K562 (cell line): ENCODE results near the gene ERC2. TPM values are rescaled to one million over a fixed set of nuclear protein-coding genes. Genes with fewer than 3 reads are reported as not detected.

Experiments used
- ATAC-seq: fragments of 200-7000 bp; cut with Tn5 transposase; 3 replicates; pipeline ENCODE4 v1.9.1; 2020; ENCODE audit warnings: moderate library complexity
- BruUV-seq: library from RNA; stranded (reverse); fragments of 400-500 nt; replicated peaks from 2 replicates; lab custom pipeline; 2021; lab: Mats Ljungman, UMichigan
- CTCF ChIA-PET: fragments of 300-600 bp; formaldehyde crosslinking; extraction: SDS; loops from one replicate; lab custom pipeline; 2021; ENCODE audit warnings: low intra/inter-chr PET ratio; lab: Yijun Ruan, JAX
- POLR2A ChIA-PET: fragments of 300-600, 350-650 bp; sonication (Branson Sonifier 250); formaldehyde crosslinking; extraction: SDS; loops from one replicate; lab custom pipeline; 2021; ENCODE audit warnings: antibody characterized with exemption, inconsistent platforms; lab: Yijun Ruan, JAX
- DNase-seq, 4 experiments: peaks; one replicate each; pipeline versions ENCODE4 v3.0.0 to v3.0.0-alpha.2; 2011 to 2018; ENCODE audit warnings: low spot score in 3 of 4, mixed read lengths in 3 of 4; ENCODE audit errors: extremely low read depth in 1 of 4
- FAIRE-seq: peaks from 2 replicates; lab custom pipeline; 2011; peaks lifted over from hg19 to GRCh38; lab: Jason Lieb, UNC
- H2AFZ ChIP-seq: 2 replicates; pipeline ENCODE4 v1.6.0; 2011; ENCODE audit warnings: low read depth, low read length, control low read depth, inconsistent platforms
- H3K27ac ChIP-seq: fragments of 200-600 bp; 3 replicates; pipeline ENCODE4 v1.8.0; 2011; ENCODE audit warnings: low read depth, mild to moderate bottlenecking, control low read depth, inconsistent platforms, low read length, moderate library complexity, mixed read lengths; ENCODE audit errors: extremely low read depth
- H3K27me3 ChIP-seq, 2 experiments: fragments of 300-600 bp in 1 of 2; 2 replicates in 1 of 2; 3 replicates in 1 of 2; pipeline versions ENCODE4 v1.6.0 to v1.8.0; 2011; ENCODE audit warnings: inconsistent platforms in 2 of 2, low read length in 2 of 2, mild to moderate bottlenecking in 1 of 2, mixed read lengths in 1 of 2, moderate library complexity in 1 of 2; ENCODE audit not compliant: control insufficient read depth in 2 of 2, insufficient read depth in 2 of 2
- H3K36me3 ChIP-seq: fragments of 300-600 bp; 3 replicates; pipeline ENCODE4 v1.8.0; 2011; ENCODE audit warnings: mild to moderate bottlenecking, low read length, inconsistent platforms; ENCODE audit not compliant: control insufficient read depth, insufficient read depth
- H3K4me1 ChIP-seq, 2 experiments: fragments of 200-600 bp in 1 of 2; replicated peaks in 1 of 2; 2 replicates in 1 of 2; 3 replicates in 1 of 2; pipeline versions ENCODE4 v1.5.1 to v1.8.0; 2011; ENCODE audit warnings: inconsistent platforms in 2 of 2, low read length in 2 of 2, mild to moderate bottlenecking in 1 of 2, mixed read lengths in 1 of 2, moderate library complexity in 1 of 2; ENCODE audit not compliant: control insufficient read depth in 2 of 2, insufficient read depth in 2 of 2
- H3K4me2 ChIP-seq: 2 replicates; pipeline ENCODE4 v1.6.1; 2011; ENCODE audit warnings: low read length, control low read depth, inconsistent platforms, mixed read lengths; ENCODE audit not compliant: insufficient read depth
- H3K4me3 ChIP-seq: fragments of 200-600 bp; sonication (generic), shearing (Covaris generic); 2 replicates; pipeline ENCODE4 v1.5.1; 2016; ENCODE audit warnings: control low read depth, inconsistent platforms
- H3K79me2 ChIP-seq: fragments of 200-600 bp; 3 replicates; pipeline ENCODE4 v1.8.0; 2011; ENCODE audit warnings: low read length, inconsistent platforms; ENCODE audit not compliant: control insufficient read depth, insufficient read depth
- H3K9ac ChIP-seq, 2 experiments: 2 replicates each; pipeline versions ENCODE4 v1.6.0 to v1.6.1; 2011; ENCODE audit warnings: low read depth in 2 of 2, low read length in 2 of 2, control low read depth in 1 of 2, inconsistent platforms in 1 of 2, mild to moderate bottlenecking in 1 of 2, mixed read lengths in 1 of 2; ENCODE audit not compliant: insufficient read depth in 1 of 2
- H3K9me1 ChIP-seq: one replicate; pipeline ENCODE4 v1.6.0; 2011; ENCODE audit warnings: inconsistent platforms, mild to moderate bottlenecking, low read length, moderate library complexity; ENCODE audit not compliant: control insufficient read depth, insufficient read depth
- H3K9me3 ChIP-seq: replicated peaks from 2 replicates; pipeline ENCODE4 v1.5.1; 2011; ENCODE audit warnings: low read depth, low read length, inconsistent platforms; ENCODE audit not compliant: control insufficient read depth, insufficient read depth
- H4K20me1 ChIP-seq: replicated peaks from 2 replicates; pipeline ENCODE4 v1.6.1; 2011; ENCODE audit warnings: low read length, inconsistent platforms, mixed read lengths; ENCODE audit not compliant: control insufficient read depth, insufficient read depth
- CREB3 ChIP-seq: fragments of 450-650 bp; conservative IDR thresholded peaks from 2 replicates; pipeline ENCODE4 v1.6.1; 2016; ENCODE audit warnings: missing genetic modification characterization, low read depth, mild to moderate bottlenecking, missing compliant biosample characterization, moderate library complexity
- DDX20 ChIP-seq: fragments of 450-650 bp; IDR thresholded peaks from 2 replicates; pipeline ENCODE4 v1.6.1; 2016; ENCODE audit warnings: missing genetic modification characterization, low read depth, mild to moderate bottlenecking, missing compliant biosample characterization, moderate library complexity
- ERF ChIP-seq: fragments of 450-650 bp; formaldehyde crosslinking; IDR thresholded peaks from 2 replicates; pipeline ENCODE4 v1.4.0; 2020; ENCODE audit warnings: mild to moderate bottlenecking, mixed read lengths
- NFRKB ChIP-seq: fragments of 450-650 bp; IDR thresholded peaks from 2 replicates; pipeline ENCODE4 v1.6.1; 2016; ENCODE audit warnings: low read depth
- RHOXF2B ChIP-seq: fragments of 250-450 bp; sonication (Bioruptor Pico); conservative IDR thresholded peaks from 2 replicates; pipeline ENCODE4 v1.5.1; 2021
- TCF7L2 ChIP-seq: fragments of 150-350 bp; IDR thresholded peaks from 2 replicates; pipeline ENCODE4 v1.6.1; 2016; ENCODE audit warnings: low read depth, mild to moderate bottlenecking, low read length, moderate library complexity
- TFE3 ChIP-seq: fragments of 450-650 bp; formaldehyde crosslinking; IDR thresholded peaks from 2 replicates; pipeline ENCODE4 v1.4.0; 2020; ENCODE audit warnings: mild to moderate bottlenecking, mixed read lengths
- YBX1 ChIP-seq: fragments of 450-650 bp; IDR thresholded peaks from 2 replicates; pipeline ENCODE4 v1.7.1; 2016; ENCODE audit warnings: mild to moderate bottlenecking
- ZNF445 ChIP-seq: fragments of 250-450 bp; sonication (Bioruptor Pico); IDR thresholded peaks from 2 replicates; pipeline ENCODE4 v1.4.0; 2020; ENCODE audit warnings: low read depth, mild to moderate bottlenecking, moderate library complexity
- WGBS: fragments of 100-300 bp; shearing (Covaris generic); methylation state at CpG from one replicate; pipeline ENCODE4 v1.1.6; 2016; ENCODE audit warnings: low coverage, mixed read lengths; ENCODE audit not compliant: insufficient coverage; ENCODE audit errors: missing lambda C conversion rate; 5-methylcytosine and 5-hydroxymethylcytosine counted together
- in situ Hi-C: fragments of 300-500 bp; cut with MboI; formaldehyde crosslinking; loops from 4 replicates; pipeline ENCODE4 v1.15.0; 2018; ENCODE audit warnings: inconsistent platforms, mixed read lengths
- intact Hi-C: fragments of 100-400 bp; cut with micrococcal nuclease; formaldehyde crosslinking; loops from 2 replicates; pipeline ENCODE4 v1.14.2; 2022
- polyA plus RNA-seq, 8 experiments: library from polyadenylated mRNA; depleted of rRNA in 4 of 8; stranded (reverse) in 5 of 8; unstranded in 3 of 8; fragments of >200 nt; fragmentation: Nextera tagmentation in 2 of 8; fragmentation: Illumina TruSeq in 1 of 8; extraction: Ambion mirVana in 2 of 8; extraction: Trizol in 1 of 8; gene quantifications; 2 replicates each; pipeline versions ENCODE4 v1.2.1 to v1.2.3, GENCODE V29; 2011 to 2014; ENCODE audit warnings: inconsistent platforms in 1 of 8, missing spikeins in 1 of 8
- total RNA-seq, 7 experiments: library from RNA; depleted of rRNA in 6 of 7; stranded (reverse); fragments of >200 nt in 6 of 7; fragmentation: Illumina TruSeq in 2 of 7; extraction: Trizol in 2 of 7; gene quantifications; 2 replicates each; pipeline versions ENCODE4 v1.2.1 to v1.2.3, GENCODE V29; 2011 to 2021; ENCODE audit warnings: low replicate concordance in 1 of 7

ERC2 gene
- total and polyA plus RNA-seq, 9 of the 15 experiments (the other 6 are each of a cell fraction or from before 2014, with no cell fraction given) = 0.04 to 0.18 (median 0.07) TPM; not detected in 2

- no peak for TF ChIP-seq TFE3 (CRISPR knock-in tag)
Measured at GRCh38 chr3:56294286-56294685, 174.0 kb downstream of the ERC2 start (continued).

- POLR2A ChIA-PET = no interaction called here
Measured at GRCh38 chr3:56291953-56292352, 176.3 kb downstream of the ERC2 start.

More at GRCh38 chr3:56291953-56292352, 176.3 kb downstream of the ERC2 start:
- no TSS peak for BruUV-seq
- no peak for TF ChIP-seq ERF (CRISPR knock-in tag)
- no peak for TF ChIP-seq TCF7L2
- no peak for TF ChIP-seq ZNF445
- TF ChIP-seq DDX20 = no peak
- TF ChIP-seq CREB3 (tag) = no peak
- TF ChIP-seq RHOXF2B = no peak
- no peak for TF ChIP-seq NFRKB
- no peak for TF ChIP-seq YBX1
- no peak overlapping the region for H3K4me3 ChIP-seq
- CTCF ChIA-PET = no interaction called here
- no peaks in the 10 kb centered on the region for H4K20me1 ChIP-seq
- H3K4me1 ChIP-seq = no peaks in the 10 kb centered on the region
- H3K9ac ChIP-seq = no peak overlapping the region
- no peak for DNase-seq
- no peaks in the 10 kb centered on the region for H3K79me2 ChIP-seq
- peaks cover 0 to 5% of the 10 kb centered on the region in 2 experiments; a peak in 1 of 5 replicates for H3K27me3 ChIP-seq
- FAIRE-seq = no peak
- 0% methylated on average over 3 of the region's 3 CpGs for WGBS
- ATAC-seq = no peak
- H3K9me1 ChIP-seq = no peaks in the 10 kb centered on the region
- no peak overlapping the region for H3K27ac ChIP-seq
- H3K4me2 ChIP-seq = no peak overlapping the region
- H2AFZ ChIP-seq = no peak overlapping the region
- intact Hi-C loops = no loop called here
- in situ Hi-C loops = no loop called here
- H3K9me3 ChIP-seq = no peaks in the 10 kb centered on the region
- no peaks in the 10 kb centered on the region for H3K36me3 ChIP-seq
